Right renal pelvis (tissue), 4 donors: ENCODE measurements around the gene PSENEN. TPM values are rescaled to one million over a fixed set of nuclear protein-coding genes. Genes with fewer than 3 reads are reported as not detected.
"Not testable (repeated sequence)": the region's sequence is repeated elsewhere in the genome, so short reads cannot be mapped to it uniquely, and the experiment has no call there.

Experiments used
- DNase-seq, 4 donors: peaks; one replicate each; pipeline ENCODE4 v3.0.0-alpha.2; 2013; ENCODE audit warnings: low read depth in 4 of 4, low spot score in 3 of 4, missing footprints in 1 of 4
- polyA plus RNA-seq, 4 donors: library from polyadenylated mRNA; unstranded; fragments of 120-200 nt; gene quantifications; one replicate each; pipeline ENCODE4 v1.2.1, GENCODE V29; 2013; ENCODE audit not compliant: insufficient read length in 4 of 4

The PSENEN gene
- polyA plus RNA-seq, 4 donors: 62.5 to 86.3 (median 68.7) TPM

- no peak for DNase-seq
Observed at GRCh38 chr19:35766571-35767104, 21.2 kb downstream of the PSENEN start.

GRCh38 chr19:35767288-35768081 lies 22.0 kb downstream of the PSENEN start:
- peak in 1 of 4 donors; percentile 46 for DNase-seq

GRCh38 chr19:35768082-35768421 lies 22.6 kb downstream of the PSENEN start:
- no peak for DNase-seq

GRCh38 chr19:35772362-35772761 lies 26.9 kb downstream of the PSENEN start:
- DNase-seq: not testable (repeated sequence)

GRCh38 chr19:35773020-35773806 lies 27.8 kb downstream of the PSENEN start:
- DNase-seq: no peak

GRCh38 chr19:35774274-35775045 lies 29.0 kb downstream of the PSENEN start:
- no peak for DNase-seq

- no peak for DNase-seq
Observed at GRCh38 chr19:35775046-35775297, 29.5 kb downstream of the PSENEN start.

GRCh38 chr19:35775298-35776101 lies 30.0 kb downstream of the PSENEN start, which contains the start of gene ARHGAP33:
ARHGAP33 (plus strand) TSS chr19:35775564; CDS start chr19:35775659, 95 bp downstream.
- peak; percentile 92 to 98 (median 96) for DNase-seq

- no peak for DNase-seq
Observed at GRCh38 chr19:35776102-35776788, 30.8 kb downstream of the PSENEN start.

GRCh38 chr19:35777086-35777841 lies 31.8 kb downstream of the PSENEN start:
- no peak for DNase-seq

GRCh38 chr19:35777961-35778360 lies 32.5 kb downstream of the PSENEN start:
- DNase-seq: no peak

- DNase-seq: no peak
Observed at GRCh38 chr19:35779033-35779432, 33.6 kb downstream of the PSENEN start.

GRCh38 chr19:35780058-35780457 lies 34.6 kb downstream of the PSENEN start:
- no peak for DNase-seq

GRCh38 chr19:35780717-35781116 lies 35.3 kb downstream of the PSENEN start:
- no peak for DNase-seq

- no peak for DNase-seq
Observed at GRCh38 chr19:35781650-35782049, 36.2 kb downstream of the PSENEN start.

- DNase-seq: no peak
Observed at GRCh38 chr19:35782589-35782988, 37.1 kb downstream of the PSENEN start.

- no peak for DNase-seq
Observed at GRCh38 chr19:35783469-35784434, 38.3 kb downstream of the PSENEN start.
